CD4-positive, alpha-beta T cell treated with Interleukin-4 for 1 hour (primary cell): Measurements from ENCODE around the gene PPP6R2.

Source experiments
- DNase-seq, 2 donors: peaks; one replicate each; pipeline ENCODE4 v3.0.0-alpha.2; 2020 to 2022

PPP6R2 gene

GRCh38 chr22:50471197-50471847 is 128.2 kb downstream of the PPP6R2 start:
- no peak for DNase-seq

GRCh38 chr22:50471962-50472361 is 128.8 kb downstream of the PPP6R2 start:
- DNase-seq: no peak

- peak; percentile 63 to 72 for DNase-seq
These were observed 130.0 kb downstream of the PPP6R2 start for GRCh38 chr22:50473088-50473487.

- no peak for DNase-seq
These were observed 130.9 kb downstream of the PPP6R2 start for GRCh38 chr22:50473855-50474671.

GRCh38 chr22:50474710-50475651 is 131.9 kb downstream of the PPP6R2 start, which contains the start of gene SBF1:
TSS of gene SBF1 (minus strand) at chr22:50475035. CDS start at chr22:50474840, 195 bp downstream.
- DNase-seq: peak; percentile 88 to 89

- DNase-seq: no peak
These were observed 132.5 kb downstream of the PPP6R2 start for GRCh38 chr22:50475652-50476002.

- DNase-seq: no peak
These were observed 133.7 kb downstream of the PPP6R2 start for GRCh38 chr22:50476868-50477267.

- no peak for DNase-seq
These were observed 134.8 kb downstream of the PPP6R2 start for GRCh38 chr22:50477923-50478322.

- no peak for DNase-seq
These were observed 136.6 kb downstream of the PPP6R2 start for GRCh38 chr22:50479721-50480120.

GRCh38 chr22:50481045-50481439 is 137.9 kb downstream of the PPP6R2 start:
- no peak for DNase-seq

- peak; percentile 53 to 75 for DNase-seq
These were observed 138.4 kb downstream of the PPP6R2 start, which contains the start of gene ADM2 for GRCh38 chr22:50481440-50482106. TSS of gene ADM2 (plus strand) at chr22:50481543. CDS start at chr22:50481848, 305 bp downstream.

- DNase-seq: no peak
These were observed 139.3 kb downstream of the PPP6R2 start for GRCh38 chr22:50482107-50483074.

- DNase-seq: no peak
These were observed 140.0 kb downstream of the PPP6R2 start for GRCh38 chr22:50483106-50483505.

GRCh38 chr22:50483556-50483955 is 140.4 kb downstream of the PPP6R2 start:
- DNase-seq: no peak

- DNase-seq: no peak
These were observed 141.1 kb downstream of the PPP6R2 start for GRCh38 chr22:50483977-50484853.

GRCh38 chr22:50485221-50486131 is 142.3 kb downstream of the PPP6R2 start:
- DNase-seq: no peak

GRCh38 chr22:50486561-50487289 is 143.6 kb downstream of the PPP6R2 start, which contains the start of gene MIOX:
TSS of gene MIOX (plus strand) at chr22:50486859. CDS start at chr22:50486898, 39 bp downstream.
- DNase-seq: no peak
